ENCODE measurements around the gene RSBN1L.

- TF ChIP-seq POLR2A (IDR thresholded peaks at IDR 0.05; ENCODE audit: low read depth, low read length) (no peak), POLR2AphosphoS5 (IDR thresholded peaks at IDR 0.05; ENCODE audit: low read depth, low read length) (no peak)
Measured at GRCh38 chr7:77738382-77738781, 42.1 kb downstream of the RSBN1L start.

Data from GM12892 (cell line).